ENCODE data around the gene KDM8. TPM values are rescaled to one million over a fixed set of nuclear protein-coding genes. Genes with fewer than 3 reads are reported as not detected.
A peak's percentile ranks its signal among the peaks of the same experiment; 100 is the strongest.
"Not testable (repeated sequence)": the region's sequence is repeated elsewhere in the genome, so short reads cannot be mapped to it uniquely, and the experiment has no call there.

The KDM8 gene
- total RNA-seq, 1 donor from 2014 or later = 15.6 TPM

DNA sequence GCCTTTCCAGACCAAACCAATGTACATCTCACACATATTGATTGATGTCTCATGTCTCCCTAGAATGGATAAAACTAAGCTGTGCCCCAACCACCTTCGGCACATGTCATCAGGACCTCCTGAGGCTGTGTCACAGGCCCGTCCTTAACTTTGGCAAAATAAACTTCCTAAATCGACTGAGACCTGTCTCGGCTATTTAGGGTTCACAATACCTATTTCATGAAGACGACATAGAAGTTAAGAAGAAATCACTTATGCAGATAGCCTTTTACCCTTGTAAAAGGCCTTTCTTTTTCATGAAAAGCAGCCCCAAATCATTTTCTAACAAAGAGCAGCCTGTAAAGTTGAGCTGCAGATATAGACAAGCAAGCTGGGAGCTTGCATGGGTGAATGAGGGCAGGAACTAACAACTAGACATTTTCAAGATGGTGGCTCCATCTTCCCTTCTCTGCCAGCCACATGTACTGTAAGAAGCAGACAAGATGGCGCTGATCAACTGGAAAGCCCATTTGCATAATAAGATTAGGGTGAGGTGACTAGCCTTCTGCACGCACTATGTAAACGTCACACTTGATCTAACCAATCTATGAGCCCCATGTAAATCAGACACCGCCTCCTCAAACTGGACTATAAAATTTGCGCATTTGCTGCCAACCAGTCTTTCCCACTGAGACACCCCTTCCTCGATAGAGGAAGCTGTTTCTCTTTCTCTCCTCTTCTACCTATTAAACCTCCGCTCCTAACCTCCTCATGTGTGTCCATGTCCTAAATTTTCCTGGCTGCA, 4.7 kb upstream of the KDM8 start:
- TF ChIP-seq, protein P1, sequence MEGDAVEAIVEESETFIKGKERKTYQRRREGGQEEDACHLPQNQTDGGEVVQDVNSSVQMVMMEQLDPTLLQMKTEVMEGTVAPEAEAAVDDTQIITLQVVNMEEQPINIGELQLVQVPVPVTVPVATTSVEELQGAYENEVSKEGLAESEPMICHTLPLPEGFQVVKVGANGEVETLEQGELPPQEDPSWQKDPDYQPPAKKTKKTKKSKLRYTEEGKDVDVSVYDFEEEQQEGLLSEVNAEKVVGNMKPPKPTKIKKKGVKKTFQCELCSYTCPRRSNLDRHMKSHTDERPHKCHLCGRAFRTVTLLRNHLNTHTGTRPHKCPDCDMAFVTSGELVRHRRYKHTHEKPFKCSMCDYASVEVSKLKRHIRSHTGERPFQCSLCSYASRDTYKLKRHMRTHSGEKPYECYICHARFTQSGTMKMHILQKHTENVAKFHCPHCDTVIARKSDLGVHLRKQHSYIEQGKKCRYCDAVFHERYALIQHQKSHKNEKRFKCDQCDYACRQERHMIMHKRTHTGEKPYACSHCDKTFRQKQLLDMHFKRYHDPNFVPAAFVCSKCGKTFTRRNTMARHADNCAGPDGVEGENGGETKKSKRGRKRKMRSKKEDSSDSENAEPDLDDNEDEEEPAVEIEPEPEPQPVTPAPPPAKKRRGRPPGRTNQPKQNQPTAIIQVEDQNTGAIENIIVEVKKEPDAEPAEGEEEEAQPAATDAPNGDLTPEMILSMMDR (conservative IDR thresholded peaks at IDR 0.05) = no peak

DNA sequence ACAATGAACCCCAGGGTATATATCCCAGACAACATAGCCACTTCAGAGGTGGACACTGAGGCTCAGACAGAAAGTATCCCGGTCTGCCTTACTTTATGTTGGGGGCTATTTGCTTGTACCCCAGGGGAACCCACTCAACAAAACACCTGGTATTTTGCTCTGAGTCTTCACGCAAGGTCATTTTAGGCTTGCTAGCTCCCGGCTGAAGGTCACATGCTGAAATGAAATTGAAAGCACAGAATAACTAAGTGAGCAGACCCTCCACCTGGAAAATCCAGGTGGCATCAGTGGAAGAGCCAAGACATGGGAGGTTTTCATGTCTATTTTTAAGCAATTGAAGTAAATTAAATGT, 4.1 kb upstream of the KDM8 start:
- no peak overlapping the region for H3K4me3 Mint-ChIP-seq
- H3K9me3 Mint-ChIP-seq = peaks cover 3% of the 10 kb centered on the region
- TF ChIP-seq, protein P1 (conservative IDR thresholded peaks at IDR 0.05) = no peak
- no peak for DNase-seq (ENCODE audit: low read depth, low spot score)
- H3K27ac Mint-ChIP-seq (ENCODE audit: unreplicated experiment) = no peak overlapping the region
- H3K27me3 Mint-ChIP-seq (ENCODE audit: low read depth) = peaks cover 44% of the 10 kb centered on the region
- no peaks in the 10 kb centered on the region for H3K36me3 Mint-ChIP-seq (ENCODE audit: low read depth)
- H3K4me1 Mint-ChIP-seq = peaks cover 11% of the 10 kb centered on the region

More for the DNA sequence above, 4.7 kb upstream of the KDM8 start:
- DNase-seq (ENCODE audit: low read depth, low spot score) = no peak
- peak overlapping the region; percentile 27 for H3K4me3 Mint-ChIP-seq
- peaks cover 3% of the 10 kb centered on the region for H3K9me3 Mint-ChIP-seq
- peaks cover 5% of the 10 kb centered on the region for H3K4me1 Mint-ChIP-seq
- no peak overlapping the region for H3K27ac Mint-ChIP-seq (ENCODE audit: unreplicated experiment)
- no peaks in the 10 kb centered on the region for H3K36me3 Mint-ChIP-seq (ENCODE audit: low read depth)
- H3K27me3 Mint-ChIP-seq (ENCODE audit: low read depth) = peaks cover 45% of the 10 kb centered on the region

DNA sequence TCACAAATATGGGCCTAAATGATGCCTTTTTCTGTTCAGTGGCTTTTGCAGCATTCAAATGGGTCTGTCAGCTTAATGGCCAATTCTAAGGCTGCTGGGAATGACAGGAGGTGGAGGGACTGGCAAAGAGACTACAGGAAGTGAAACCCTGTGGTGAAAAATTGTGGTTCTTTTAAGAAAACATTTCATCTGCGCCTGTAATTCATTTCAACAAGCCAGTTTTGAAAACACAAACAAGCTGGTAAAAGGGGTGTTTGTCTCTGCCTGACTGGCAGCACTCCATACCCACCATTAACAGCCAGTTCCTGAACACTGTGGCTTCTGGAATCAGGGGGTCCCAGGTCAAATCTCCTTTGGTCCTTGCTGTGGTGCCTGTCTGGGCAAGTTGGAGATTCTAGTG, 3.6 kb upstream of the KDM8 start:
- Mint-ChIP-seq H3K4me3 (no peak overlapping the region), H3K36me3 (ENCODE audit: low read depth) (no peaks in the 10 kb centered on the region), H3K9me3 (peaks cover 3% of the 10 kb centered on the region), H3K27ac (ENCODE audit: unreplicated experiment) (no peak overlapping the region), H3K27me3 (ENCODE audit: low read depth) (peaks cover 39% of the 10 kb centered on the region), H3K4me1 (peaks cover 15% of the 10 kb centered on the region)
- DNase-seq (ENCODE audit: low read depth, low spot score) = no peak
- TF ChIP-seq, protein P1 (conservative IDR thresholded peaks at IDR 0.05) = no peak

DNA sequence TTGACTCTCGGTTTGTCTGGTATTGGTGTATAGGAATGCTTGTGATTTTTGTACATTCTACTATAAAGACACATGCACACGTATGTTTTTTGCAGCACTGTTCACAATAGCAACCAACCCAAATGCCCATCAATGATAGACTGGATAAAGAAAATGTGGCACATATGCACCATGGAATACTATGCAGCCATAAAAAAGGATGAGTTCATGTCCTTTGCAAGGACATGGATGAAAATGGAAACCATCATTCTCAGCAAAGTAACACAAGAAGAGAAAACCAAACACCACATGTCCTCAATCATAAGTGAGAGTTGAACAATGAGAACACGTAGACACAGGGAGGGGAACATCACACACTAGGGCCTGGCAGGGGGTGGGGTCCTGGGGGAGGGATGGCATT, 2.4 kb upstream of the KDM8 start:
- Mint-ChIP-seq H3K4me1 (peaks cover 15% of the 10 kb centered on the region), H3K27me3 (ENCODE audit: low read depth) (peaks cover 27% of the 10 kb centered on the region), H3K4me3 (peak overlapping the region; percentile 72)
- DNase-seq (ENCODE audit: low read depth, low spot score); H3K27ac Mint-ChIP-seq (ENCODE audit: unreplicated experiment); H3K36me3 Mint-ChIP-seq (ENCODE audit: low read depth); H3K9me3 Mint-ChIP-seq: not testable (repeated sequence)

DNA sequence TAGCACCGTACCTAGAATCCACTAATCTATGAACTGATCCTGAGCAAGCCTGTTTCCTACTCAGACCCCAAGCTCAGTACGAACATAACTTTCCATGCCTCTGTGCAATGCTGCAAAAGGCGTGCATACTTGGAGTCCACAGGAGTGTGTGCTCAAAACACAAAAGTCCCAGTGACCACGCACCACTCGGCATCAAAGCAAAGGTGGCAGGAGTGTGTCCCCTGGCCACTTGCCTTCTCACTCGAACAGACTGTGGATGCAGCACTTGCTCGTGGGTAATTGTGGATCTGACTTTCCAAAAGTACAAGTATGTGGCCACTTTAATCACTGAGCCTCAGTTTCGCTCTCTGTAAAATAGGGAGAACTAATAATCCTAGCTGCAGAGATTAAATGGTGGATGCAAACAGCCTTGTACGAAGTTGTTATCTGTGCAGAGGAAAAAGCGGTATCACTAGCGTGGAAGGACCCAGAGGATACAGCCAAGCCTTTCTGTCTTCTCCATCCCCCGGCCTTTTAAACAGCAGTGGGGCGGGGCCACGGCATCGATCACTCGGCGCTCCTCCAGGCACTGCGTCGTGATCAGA, 311 bp upstream of the KDM8 start:
- H3K9me3 Mint-ChIP-seq = peaks cover 3% of the 10 kb centered on the region
- peak overlapping the region; percentile 99 for H3K4me3 Mint-ChIP-seq
- H3K27me3 Mint-ChIP-seq (ENCODE audit: low read depth) = peaks cover 16% of the 10 kb centered on the region
- TF ChIP-seq, protein P1 (conservative IDR thresholded peaks at IDR 0.05) = no peak
- H3K27ac Mint-ChIP-seq (ENCODE audit: unreplicated experiment) = peak overlapping the region; percentile 100
- no peak for DNase-seq (ENCODE audit: low read depth, low spot score)
- H3K36me3 Mint-ChIP-seq (ENCODE audit: low read depth) = no peaks in the 10 kb centered on the region
- peaks cover 15% of the 10 kb centered on the region for H3K4me1 Mint-ChIP-seq

DNA sequence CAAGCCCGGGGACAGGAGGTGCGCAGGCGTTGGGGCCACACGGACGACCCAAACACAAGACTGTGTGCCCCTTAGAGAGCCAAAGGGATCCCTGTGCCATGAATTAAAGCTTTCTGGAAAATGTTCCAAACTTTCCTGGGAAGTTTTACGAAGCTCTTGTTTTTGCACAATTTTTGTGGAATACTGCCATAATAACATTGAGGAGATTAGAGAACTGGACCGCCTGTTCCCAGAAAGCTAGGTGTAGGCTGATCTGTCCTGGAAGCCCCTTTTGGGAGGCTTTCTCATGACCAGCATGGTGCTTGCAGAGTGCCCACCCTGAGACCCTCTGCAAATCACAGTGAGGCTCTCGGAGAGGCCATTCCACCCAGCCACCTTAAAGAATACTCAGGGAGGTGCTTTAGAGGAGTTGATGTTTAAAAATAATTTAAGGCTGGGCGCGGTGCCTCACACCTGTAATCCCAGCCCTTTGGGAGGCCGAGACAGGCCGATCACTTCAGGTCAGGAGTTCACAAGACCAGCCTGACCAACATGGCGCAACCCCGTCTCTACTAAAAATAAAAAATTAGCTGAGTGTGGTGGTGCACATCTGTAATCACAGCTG, 1.1 kb downstream of the KDM8 start:
- H3K36me3 Mint-ChIP-seq (ENCODE audit: low read depth) = no peaks in the 10 kb centered on the region
- H3K27ac Mint-ChIP-seq (ENCODE audit: unreplicated experiment) = peak overlapping the region; percentile 99
- H3K4me3 Mint-ChIP-seq = peak overlapping the region; percentile 99
- DNase-seq (ENCODE audit: low read depth, low spot score) = no peak
- peaks cover 4% of the 10 kb centered on the region for H3K27me3 Mint-ChIP-seq (ENCODE audit: low read depth)
- peaks cover 15% of the 10 kb centered on the region for H3K4me1 Mint-ChIP-seq
- H3K9me3 Mint-ChIP-seq = peaks cover 3% of the 10 kb centered on the region
- TF ChIP-seq, protein P1 (conservative IDR thresholded peaks at IDR 0.05) = no peak
